Neuronal stem cell (in vitro differentiated cells): ENCODE data around the gene ELF2. TPM values are rescaled to one million over a fixed set of nuclear protein-coding genes. Genes with fewer than 3 reads are reported as not detected.

ENCODE experiments used
- small RNA-seq: library from polyadenylated mRNA; stranded (forward); fragments of <200 nt; extraction: miRNeasy Mini kit (QIAGEN cat#:217004); gene quantifications from one replicate; pipeline ENCODE3, GENCODE V24; 2013; ENCODE audit not compliant: insufficient read depth

Gene ELF2

Small RNAs within 50 kb of the gene (small RNA-seq; reads per million reads assigned to genes)
- gene RF00017 (not detected), gene RF00019 (not detected), gene RN7SL382P (not detected), gene RNU6-531P (not detected)
